ENCODE measurements around the gene GGT1. TPM values are rescaled to one million over a fixed set of nuclear protein-coding genes. Genes with fewer than 3 reads are reported as not detected.

Gene GGT1
- total and polyA plus RNA-seq, 2 experiments from 2014 or later = 6.6 to 7.4 TPM

Other genes with a start within 250 kb of the GGT1 start
- 11.0 and 13.5 TPM in 2 replicates for gene ADORA2A, start 175.6 kb upstream of the GGT1 start, total RNA-seq (2014; rRNA removed; shearing (Covaris generic))
- 3.4 and 4.1 TPM in 2 replicates for gene ADORA2A, start 175.6 kb upstream of the GGT1 start, polyA plus RNA-seq (2016; fragmentation: Nextera tagmentation; extraction: Ambion mirVana)
- gene UPB1, start 107.9 kb upstream of the GGT1 start, total RNA-seq (2014; rRNA removed; shearing (Covaris generic)) = 0.16 TPM in 1 of 2 replicates, not detected in the other
- gene UPB1, start 107.9 kb upstream of the GGT1 start, polyA plus RNA-seq (2016; fragmentation: Nextera tagmentation; extraction: Ambion mirVana) = 0.13 and 0.14 TPM in 2 replicates
- gene GUCD1, start 48.1 kb upstream of the GGT1 start, total RNA-seq (2014; rRNA removed; shearing (Covaris generic)) = 91.1 and 106 TPM in 2 replicates
- 39.0 and 47.9 TPM in 2 replicates for gene GUCD1, start 48.1 kb upstream of the GGT1 start, polyA plus RNA-seq (2016; fragmentation: Nextera tagmentation; extraction: Ambion mirVana)
- gene SNRPD3, start 47.2 kb upstream of the GGT1 start, total RNA-seq (2014; rRNA removed; shearing (Covaris generic)) = 289 and 314 TPM in 2 replicates
- 340 and 375 TPM in 2 replicates for gene SNRPD3, start 47.2 kb upstream of the GGT1 start, polyA plus RNA-seq (2016; fragmentation: Nextera tagmentation; extraction: Ambion mirVana)
- 12.8 and 22.1 TPM in 2 replicates for gene LRRC75B, start 10.1 kb upstream of the GGT1 start, total RNA-seq (2014; rRNA removed; shearing (Covaris generic))
- gene LRRC75B, start 10.1 kb upstream of the GGT1 start, polyA plus RNA-seq (2016; fragmentation: Nextera tagmentation; extraction: Ambion mirVana) = 17.6 and 21.4 TPM in 2 replicates
- gene PIWIL3, start 171.5 kb downstream of the GGT1 start, total RNA-seq (2014; rRNA removed; shearing (Covaris generic)) = 0.24 TPM in 1 of 2 replicates, not detected in the other
- gene PIWIL3, start 171.5 kb downstream of the GGT1 start, polyA plus RNA-seq (2016; fragmentation: Nextera tagmentation; extraction: Ambion mirVana) = 0.21 TPM in 1 of 2 replicates, not detected in the other
- gene SGSM1, start 203.0 kb downstream of the GGT1 start, total RNA-seq (2014; rRNA removed; shearing (Covaris generic)) = 4.2 and 4.7 TPM in 2 replicates
- 3.0 and 5.4 TPM in 2 replicates for gene SGSM1, start 203.0 kb downstream of the GGT1 start, polyA plus RNA-seq (2016; fragmentation: Nextera tagmentation; extraction: Ambion mirVana)